Fibroblast of pulmonary artery (primary cell): ENCODE results near the gene ETS2.
A peak's percentile ranks its signal among the peaks of the same experiment; 100 is the strongest.

Experiments
- DNase-seq: peaks from one replicate; pipeline ENCODE4 v3.0.0-alpha.2; 2010; ENCODE audit warnings: low read depth
- H3K4me3 ChIP-seq: replicated peaks from 2 replicates; pipeline ENCODE4 v1.5.1; 2011; ENCODE audit warnings: low read depth, mild to moderate bottlenecking, control low read depth, low read length, moderate library complexity
- TF ChIP-seq, protein P1 (sequence below): IDR thresholded peaks from 2 replicates; pipeline ENCODE4 v1.5.1; 2011; ENCODE audit warnings: mild to moderate bottlenecking, control low read depth, low read length, inconsistent platforms; ENCODE audit errors: missing control alignments

ETS2 gene

DNA sequence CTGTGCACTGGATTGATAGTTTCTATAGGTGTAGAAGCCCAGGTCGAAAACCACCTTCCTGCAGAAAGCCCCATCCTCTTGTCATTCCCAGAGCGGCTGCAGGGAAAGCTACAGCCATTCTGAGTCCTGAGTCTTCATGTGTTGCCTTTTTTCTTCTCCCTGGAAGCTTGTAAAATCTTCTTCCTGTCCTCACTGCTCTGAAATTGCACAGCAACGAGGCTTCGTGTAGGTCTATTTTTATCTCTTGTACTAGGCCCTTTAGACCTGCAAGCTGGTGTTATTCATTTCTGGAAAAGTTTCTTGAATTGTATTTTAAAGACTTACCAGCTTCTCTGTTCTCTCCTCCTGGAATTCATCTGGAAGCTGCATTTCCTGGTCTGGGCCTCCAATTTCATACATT, 44.2 kb upstream of the ETS2 start:
- TF ChIP-seq, protein P1, sequence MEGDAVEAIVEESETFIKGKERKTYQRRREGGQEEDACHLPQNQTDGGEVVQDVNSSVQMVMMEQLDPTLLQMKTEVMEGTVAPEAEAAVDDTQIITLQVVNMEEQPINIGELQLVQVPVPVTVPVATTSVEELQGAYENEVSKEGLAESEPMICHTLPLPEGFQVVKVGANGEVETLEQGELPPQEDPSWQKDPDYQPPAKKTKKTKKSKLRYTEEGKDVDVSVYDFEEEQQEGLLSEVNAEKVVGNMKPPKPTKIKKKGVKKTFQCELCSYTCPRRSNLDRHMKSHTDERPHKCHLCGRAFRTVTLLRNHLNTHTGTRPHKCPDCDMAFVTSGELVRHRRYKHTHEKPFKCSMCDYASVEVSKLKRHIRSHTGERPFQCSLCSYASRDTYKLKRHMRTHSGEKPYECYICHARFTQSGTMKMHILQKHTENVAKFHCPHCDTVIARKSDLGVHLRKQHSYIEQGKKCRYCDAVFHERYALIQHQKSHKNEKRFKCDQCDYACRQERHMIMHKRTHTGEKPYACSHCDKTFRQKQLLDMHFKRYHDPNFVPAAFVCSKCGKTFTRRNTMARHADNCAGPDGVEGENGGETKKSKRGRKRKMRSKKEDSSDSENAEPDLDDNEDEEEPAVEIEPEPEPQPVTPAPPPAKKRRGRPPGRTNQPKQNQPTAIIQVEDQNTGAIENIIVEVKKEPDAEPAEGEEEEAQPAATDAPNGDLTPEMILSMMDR = no peak
- no peak overlapping the region for H3K4me3 ChIP-seq
- DNase-seq = peak; percentile 13

DNA sequence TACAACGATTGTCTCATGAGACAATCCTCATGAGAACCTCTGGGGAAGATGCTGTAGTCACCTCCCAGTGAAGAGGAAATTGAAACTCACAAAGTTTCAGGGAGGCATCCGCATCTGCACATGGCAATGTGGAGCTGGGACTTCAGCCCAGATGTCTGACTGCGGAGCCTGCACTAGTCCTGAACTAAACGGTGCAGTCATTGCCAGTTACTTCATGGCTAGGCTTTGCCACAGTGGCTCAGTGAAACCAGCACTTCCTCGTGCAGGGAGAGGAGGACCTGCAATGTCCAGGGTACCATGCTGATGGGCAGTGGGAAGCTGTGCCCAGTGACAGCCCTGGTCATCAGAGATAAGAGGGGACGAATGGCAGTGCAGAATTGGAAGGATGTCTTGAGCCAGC, 40.7 kb upstream of the ETS2 start:
- DNase-seq = no peak
- H3K4me3 ChIP-seq = no peak overlapping the region
- TF ChIP-seq, protein P1 = no peak

DNA sequence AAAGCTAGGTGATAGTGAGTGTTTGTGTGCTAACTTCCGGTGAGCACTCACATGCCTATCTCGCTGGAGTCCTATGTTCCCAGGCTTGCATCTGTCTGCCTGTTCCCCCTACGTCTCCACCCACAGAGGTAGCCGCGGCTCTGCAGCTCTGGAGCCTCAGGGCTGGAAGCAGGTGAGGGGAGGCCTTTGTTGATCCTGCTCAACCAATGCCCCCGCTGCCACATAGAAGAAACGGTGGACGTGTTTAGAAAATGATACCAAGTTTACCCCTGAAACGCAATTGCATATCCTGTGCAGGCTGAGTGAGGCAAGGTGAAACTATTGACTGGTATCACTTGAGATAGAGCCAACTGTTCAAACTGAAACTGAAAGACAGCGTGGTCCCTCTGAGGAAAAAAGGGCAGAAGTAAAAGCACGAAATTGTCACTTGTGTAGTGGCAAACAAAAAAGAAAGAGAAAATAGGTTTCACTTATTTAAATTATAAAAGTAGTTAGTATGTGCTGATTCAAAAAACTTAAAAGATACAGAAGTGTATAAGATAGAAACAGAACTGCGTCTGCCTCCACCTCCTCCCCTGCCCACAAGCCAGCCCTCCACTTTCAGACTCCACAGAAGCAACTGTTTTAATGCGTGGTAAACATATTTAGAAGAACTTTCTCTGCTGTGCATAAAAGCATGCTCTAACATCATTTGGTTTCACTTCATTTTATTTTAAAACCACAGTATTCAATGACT, 38.6 kb upstream of the ETS2 start:
- TF ChIP-seq, protein P1 = no peak
- no peak overlapping the region for H3K4me3 ChIP-seq
- DNase-seq = no peak

DNA sequence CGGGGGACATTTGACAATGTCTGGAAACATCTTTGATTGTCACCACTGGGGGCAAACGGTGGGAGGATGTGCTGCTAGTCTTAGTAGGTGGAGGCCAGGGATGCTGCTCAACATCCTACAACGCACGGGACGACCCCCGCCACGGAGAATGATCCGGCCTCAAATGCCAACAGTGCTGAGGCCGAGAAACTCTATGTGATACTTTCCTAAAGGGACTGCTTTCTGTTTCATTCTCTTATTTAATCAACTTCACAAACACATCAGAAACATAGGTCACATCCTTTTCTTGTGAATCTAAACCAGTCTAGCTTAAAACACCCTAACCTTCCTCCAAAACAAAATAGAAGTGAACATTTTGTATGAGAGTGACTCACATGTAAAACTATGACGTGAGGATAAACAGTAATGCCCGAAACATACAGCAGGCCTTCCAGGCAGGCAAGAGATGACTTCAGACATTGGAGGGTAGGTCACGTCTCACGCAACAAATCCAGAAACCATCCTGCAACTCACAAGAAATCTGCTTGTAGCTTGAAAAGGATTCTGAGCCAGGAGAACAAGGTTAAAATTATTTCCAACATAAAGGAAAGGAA, 37.2 kb upstream of the ETS2 start:
- DNase-seq = peak; percentile 89
- H3K4me3 ChIP-seq = no peak overlapping the region
- TF ChIP-seq, protein P1 = no peak

DNA sequence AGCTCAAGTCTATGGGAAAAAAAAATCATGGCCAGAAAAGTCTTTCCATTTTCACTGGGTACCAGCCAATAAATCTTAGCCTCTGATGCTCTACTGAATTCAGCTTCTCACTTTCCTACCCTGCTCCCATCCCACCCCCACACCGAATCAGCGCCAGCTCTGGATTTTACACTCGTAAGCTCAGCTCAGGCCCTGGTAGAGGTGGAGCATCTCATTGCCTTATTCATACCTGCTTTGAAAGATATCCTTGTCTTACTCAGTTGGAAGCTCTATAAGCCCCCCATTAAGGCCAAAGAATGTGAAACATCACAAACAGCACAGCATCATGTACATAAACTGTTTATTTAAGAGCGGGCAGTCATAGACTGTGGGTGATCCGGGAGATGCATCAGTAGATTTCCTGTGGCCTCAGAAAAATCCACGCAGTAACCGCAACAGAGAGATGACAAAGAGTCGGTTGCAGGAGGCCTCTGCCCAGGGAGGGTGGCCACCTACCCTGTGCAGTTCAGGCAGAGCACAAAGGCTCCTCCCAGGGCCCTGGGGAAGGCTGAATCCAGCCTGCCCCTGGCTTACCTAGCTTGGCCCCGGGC, 36.4 kb upstream of the ETS2 start:
- TF ChIP-seq, protein P1 = no peak
- H3K4me3 ChIP-seq = no peak overlapping the region
- DNase-seq = peak; percentile 39

DNA sequence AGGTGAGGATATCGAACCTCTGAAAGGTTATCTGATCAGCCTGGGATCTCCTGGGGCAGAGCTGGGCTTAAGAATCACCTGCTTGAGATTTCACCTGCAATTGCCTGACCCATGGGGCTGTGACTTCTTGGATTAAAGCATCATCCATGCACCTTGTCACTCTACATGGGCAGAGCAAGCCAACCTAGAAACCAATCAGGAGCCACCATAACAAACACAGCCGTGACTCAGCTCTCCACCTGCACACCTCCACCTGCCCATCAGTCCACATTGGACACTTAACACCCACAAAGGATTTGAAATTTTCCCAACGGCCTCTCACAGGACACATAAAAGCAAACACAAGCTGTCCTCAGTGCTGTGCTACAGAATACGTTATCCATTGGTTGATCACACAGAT, 35.1 kb upstream of the ETS2 start:
- TF ChIP-seq, protein P1 = no peak
- no peak for DNase-seq
- no peak overlapping the region for H3K4me3 ChIP-seq

DNA sequence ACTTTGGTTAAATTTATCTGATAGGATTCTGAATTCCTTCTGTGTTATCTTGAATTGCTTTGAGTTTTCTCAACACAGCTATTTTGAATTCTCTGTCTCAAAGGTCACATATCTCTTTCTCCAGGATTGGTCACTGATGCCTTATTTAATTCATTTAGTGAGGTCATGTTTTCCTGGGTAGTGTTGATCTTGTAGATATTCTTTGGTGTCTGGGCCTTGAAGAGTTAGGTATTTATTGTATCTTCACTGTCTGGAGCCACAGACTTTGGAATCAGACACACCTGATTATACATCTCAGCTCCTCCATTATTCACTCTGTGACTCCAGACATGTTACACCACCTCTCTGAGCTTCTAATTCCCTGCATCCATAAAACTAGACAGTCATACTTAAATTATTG, 34.2 kb upstream of the ETS2 start:
- H3K4me3 ChIP-seq = no peak overlapping the region
- TF ChIP-seq, protein P1 = no peak
- no peak for DNase-seq
